ENCODE results near the gene ATP8B4.
A peak's percentile ranks its signal among the peaks of the same experiment; 100 is the strongest.

The ATP8B4 gene

DNA sequence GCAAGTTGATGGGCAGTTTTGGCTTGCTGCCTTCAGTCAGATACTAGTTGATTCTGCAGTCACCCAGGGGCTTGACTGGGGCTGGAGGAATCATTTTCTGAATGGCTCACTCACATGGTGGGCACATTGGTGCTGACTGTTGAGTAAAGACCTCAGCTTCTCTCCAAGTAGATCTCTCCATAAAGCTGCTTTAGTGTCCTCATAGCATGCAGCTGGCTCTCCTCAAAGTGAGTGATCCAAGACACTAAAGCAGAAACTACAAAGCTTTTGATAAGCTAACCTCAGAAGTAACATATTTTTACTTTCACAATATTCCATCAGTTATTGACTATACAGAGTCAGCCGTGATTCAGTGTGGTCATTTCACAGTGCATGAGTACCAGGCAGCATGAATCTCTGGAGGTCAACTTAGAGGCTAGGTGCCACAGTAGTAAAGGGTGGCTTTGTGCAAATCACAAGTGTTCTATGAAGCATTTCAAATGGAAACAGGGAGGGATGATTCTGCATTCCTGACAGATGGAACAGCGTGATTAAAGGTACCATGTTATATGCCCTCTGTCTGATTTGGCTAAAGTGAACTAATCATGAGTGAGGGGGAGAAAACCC lies 24.3 kb upstream of the ATP8B4 start:
- no peak for DNase-seq (ENCODE audit: low read depth)
- no peak for TF ChIP-seq MAX (IDR thresholded peaks at IDR 0.05; ENCODE audit: low read depth, low read length)
- TF ChIP-seq CTCF (IDR thresholded peaks at IDR 0.05; ENCODE audit: low read depth, low read length): no peak
- H3K4me3 ChIP-seq (ENCODE audit: low read depth, low read length): no peak overlapping the region

GRCh38 chr15:50141856-50142255 lies 22.8 kb upstream of the ATP8B4 start:
- no peak for DNase-seq (ENCODE audit: low read depth)
- TF ChIP-seq POLR2A (IDR thresholded peaks at IDR 0.05; ENCODE audit: extremely low read depth, insufficient read length): no peak
- TF ChIP-seq MYC (IDR thresholded peaks at IDR 0.05; ENCODE audit: low read depth, low read length): no peak
- TF ChIP-seq MAX (IDR thresholded peaks at IDR 0.05; ENCODE audit: low read depth, low read length): no peak
- TF ChIP-seq CTCF (IDR thresholded peaks at IDR 0.05; ENCODE audit: low read depth, low read length): no peak
- H3K4me3 ChIP-seq (ENCODE audit: low read depth, low read length): no peak overlapping the region

DNA sequence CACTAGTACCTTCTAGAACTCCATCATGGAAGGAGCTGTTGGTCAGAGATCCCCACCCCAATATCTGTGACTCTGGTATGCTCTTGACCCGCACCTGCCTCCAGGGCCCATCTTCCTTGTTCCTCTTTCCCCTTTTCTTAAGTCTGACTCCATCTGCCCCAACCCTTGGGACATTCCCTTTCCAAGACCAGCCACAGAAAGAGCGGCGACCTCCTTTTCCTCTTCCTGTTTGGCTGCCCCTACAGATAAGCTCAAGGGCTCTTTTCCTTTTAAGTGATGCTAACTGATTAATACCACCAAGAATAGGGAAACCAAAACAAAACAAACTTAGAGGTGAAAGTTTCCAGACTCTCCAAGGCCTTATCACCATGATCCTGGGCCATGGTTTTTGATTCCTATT lies 21.9 kb upstream of the ATP8B4 start:
- DNase-seq (ENCODE audit: low read depth): no peak
- TF ChIP-seq CTCF (IDR thresholded peaks at IDR 0.05; ENCODE audit: low read depth, low read length) (no peak), POLR2A (IDR thresholded peaks at IDR 0.05; ENCODE audit: extremely low read depth, insufficient read length) (no peak), MYC (IDR thresholded peaks at IDR 0.05; ENCODE audit: low read depth, low read length) (no peak), MAX (IDR thresholded peaks at IDR 0.05; ENCODE audit: low read depth, low read length) (no peak)
- H3K4me3 ChIP-seq (ENCODE audit: low read depth, low read length): no peak overlapping the region

DNA sequence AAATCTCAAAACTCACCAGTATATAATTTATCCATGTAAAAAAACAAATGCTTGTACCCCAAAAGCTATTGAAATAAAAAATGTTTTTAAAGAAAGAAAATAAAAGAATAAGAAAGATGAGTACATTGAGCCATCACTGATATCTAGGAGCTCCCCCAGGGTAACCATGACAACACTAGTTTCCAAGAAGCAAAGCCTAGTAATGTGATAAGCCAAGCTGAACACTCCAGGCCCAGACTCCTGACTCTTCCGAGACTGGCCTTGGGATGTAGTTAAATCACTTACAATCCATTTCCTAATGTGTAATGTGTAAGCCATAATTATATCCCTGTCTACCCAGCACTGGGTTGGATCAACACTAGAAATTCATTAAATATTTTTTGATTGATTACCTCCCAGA lies 21.1 kb upstream of the ATP8B4 start:
- no peak for DNase-seq (ENCODE audit: low read depth)
- TF ChIP-seq CTCF (IDR thresholded peaks at IDR 0.05; ENCODE audit: low read depth, low read length): no peak
- no peak for TF ChIP-seq MAX (IDR thresholded peaks at IDR 0.05; ENCODE audit: low read depth, low read length)
- no peak for TF ChIP-seq MYC (IDR thresholded peaks at IDR 0.05; ENCODE audit: low read depth, low read length)
- no peak for TF ChIP-seq POLR2A (IDR thresholded peaks at IDR 0.05; ENCODE audit: extremely low read depth, insufficient read length)
- no peak overlapping the region for H3K4me3 ChIP-seq (ENCODE audit: low read depth, low read length)

- TF ChIP-seq CTCF (IDR thresholded peaks at IDR 0.05; ENCODE audit: low read depth, low read length) (peak; percentile 11), MAX (IDR thresholded peaks at IDR 0.05; ENCODE audit: low read depth, low read length) (no peak), POLR2A (IDR thresholded peaks at IDR 0.05; ENCODE audit: extremely low read depth, insufficient read length) (no peak), MYC (IDR thresholded peaks at IDR 0.05; ENCODE audit: low read depth, low read length) (no peak)
- H3K4me3 ChIP-seq (ENCODE audit: low read depth, low read length): no peak overlapping the region
- DNase-seq (ENCODE audit: low read depth): peak; percentile 44
Measured at GRCh38 chr15:50138391-50138790, 19.4 kb upstream of the ATP8B4 start.

DNA sequence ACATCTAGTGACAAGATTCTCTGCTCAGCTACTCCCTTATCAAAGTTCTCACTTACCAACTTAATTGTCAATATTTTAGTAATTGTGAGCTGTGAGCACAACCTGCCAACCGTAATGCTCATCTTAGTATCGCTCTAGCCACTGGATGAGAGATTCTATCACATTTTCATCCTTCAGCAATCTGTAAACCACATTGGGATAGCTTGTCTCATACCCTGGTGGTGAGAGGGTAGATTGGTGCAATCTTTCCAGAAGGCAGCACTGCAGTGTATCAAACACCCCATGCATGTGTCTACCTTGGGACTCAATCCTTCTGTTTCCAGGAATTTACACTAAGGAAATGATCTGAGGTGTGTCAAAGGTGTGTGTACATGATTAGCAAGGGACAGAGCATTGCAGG lies 18.9 kb upstream of the ATP8B4 start:
- TF ChIP-seq POLR2A (IDR thresholded peaks at IDR 0.05; ENCODE audit: extremely low read depth, insufficient read length): no peak
- no peak for TF ChIP-seq MAX (IDR thresholded peaks at IDR 0.05; ENCODE audit: low read depth, low read length)
- TF ChIP-seq CTCF (IDR thresholded peaks at IDR 0.05; ENCODE audit: low read depth, low read length): no peak
- no peak for TF ChIP-seq MYC (IDR thresholded peaks at IDR 0.05; ENCODE audit: low read depth, low read length)
- H3K4me3 ChIP-seq (ENCODE audit: low read depth, low read length): no peak overlapping the region
- DNase-seq (ENCODE audit: low read depth): no peak

Measured in NB4 (cell line).